CD4-positive, CD25-positive, alpha-beta regulatory T cell (primary cell): Measurements from ENCODE around the gene SRC. TPM values are rescaled to one million over a fixed set of nuclear protein-coding genes. Genes with fewer than 3 reads are reported as not detected.
"Not testable (repeated sequence)": the region's sequence is repeated elsewhere in the genome, so short reads cannot be mapped to it uniquely, and the experiment has no call there.

Experiments used
- ATAC-seq, 2 donors: fragments of 150-1000 bp; cut with Tn5 transposase; one replicate each; pipeline ENCODE4 v1.10.0; 2021; ENCODE audit warnings: low read depth in 2 of 2, moderate number of reproducible peaks in 2 of 2, moderate library complexity in 1 of 2
- DNase-seq, 3 donors: peaks; one replicate each; pipeline versions ENCODE4 v3.0.0 to v3.0.0-alpha.2; 2012 to 2022; ENCODE audit warnings: mixed read lengths in 1 of 3
- H3K27ac ChIP-seq: one replicate; pipeline ENCODE4 v1.7.0; 2013; ENCODE audit warnings: mild to moderate bottlenecking, low read length; ENCODE audit not compliant: insufficient read depth, poor library complexity, severe bottlenecking
- H3K27me3 ChIP-seq: one replicate; pipeline ENCODE4 v1.7.0; 2013; ENCODE audit warnings: low read length; ENCODE audit not compliant: control insufficient read depth, insufficient read depth
- H3K36me3 ChIP-seq: one replicate; pipeline ENCODE4 v1.7.0; 2013; ENCODE audit warnings: mild to moderate bottlenecking, low read length, moderate library complexity; ENCODE audit not compliant: control insufficient read depth, insufficient read depth
- H3K4me1 ChIP-seq: 2 replicates; pipeline ENCODE4 v1.7.0; 2013; ENCODE audit warnings: mild to moderate bottlenecking, low read length; ENCODE audit not compliant: insufficient read depth, control insufficient read depth, poor library complexity, severe bottlenecking
- H3K4me3 ChIP-seq: one replicate; pipeline ENCODE4 v1.7.0; 2013; ENCODE audit warnings: low read depth, mild to moderate bottlenecking, low read length, moderate library complexity
- H3K9me3 ChIP-seq, 2 experiments: 1 replicate in 1 of 2; 2 replicates in 1 of 2; pipeline ENCODE4 v1.7.0; 2013; ENCODE audit warnings: low read length in 2 of 2, mild to moderate bottlenecking in 1 of 2, moderate library complexity in 1 of 2; ENCODE audit not compliant: control insufficient read depth in 2 of 2
- H3K27ac Mint-ChIP-seq, 3 donors: one replicate each; pipeline ENCODE4 v1.8.0; 2020 to 2022; ENCODE audit warnings: mild to moderate bottlenecking in 3 of 3, mixed read lengths in 3 of 3, moderate library complexity in 2 of 3
- H3K27me3 Mint-ChIP-seq: one replicate; pipeline ENCODE4 v1.8.0; 2022; ENCODE audit warnings: mild to moderate bottlenecking, mixed read lengths
- H3K36me3 Mint-ChIP-seq: one replicate; pipeline ENCODE4 v1.8.0; 2020; ENCODE audit warnings: mixed read lengths
- H3K4me1 Mint-ChIP-seq, 4 donors: one replicate each; pipeline ENCODE4 v1.8.0; 2020 to 2022; ENCODE audit warnings: mixed read lengths in 4 of 4, mild to moderate bottlenecking in 1 of 4
- H3K4me3 Mint-ChIP-seq, 4 donors: one replicate each; pipeline ENCODE4 v1.8.0; 2020 to 2022; ENCODE audit warnings: mild to moderate bottlenecking in 4 of 4, mixed read lengths in 4 of 4, moderate library complexity in 3 of 4
- H3K9me3 Mint-ChIP-seq, 7 donors: one replicate each; pipeline ENCODE4 v1.8.0; 2020 to 2022; ENCODE audit warnings: mixed read lengths in 7 of 7, mild to moderate bottlenecking in 3 of 7, moderate library complexity in 2 of 7
- polyA plus RNA-seq, 4 donors: library from polyadenylated mRNA; unstranded; fragments of 300-500 nt; fragmentation: Illumina TruSeq; gene quantifications; one replicate each; pipeline ENCODE4 v1.2.3, GENCODE V29; 2021
- total RNA-seq: library from RNA; stranded (reverse); gene quantifications from one replicate; pipeline ENCODE4 v1.2.3, GENCODE V29; 2022

Gene SRC
- total and polyA plus RNA-seq, 5 donors from 2014 or later: 0.29 to 5.5 (median 0.56) TPM; not detected in 1

DNA sequence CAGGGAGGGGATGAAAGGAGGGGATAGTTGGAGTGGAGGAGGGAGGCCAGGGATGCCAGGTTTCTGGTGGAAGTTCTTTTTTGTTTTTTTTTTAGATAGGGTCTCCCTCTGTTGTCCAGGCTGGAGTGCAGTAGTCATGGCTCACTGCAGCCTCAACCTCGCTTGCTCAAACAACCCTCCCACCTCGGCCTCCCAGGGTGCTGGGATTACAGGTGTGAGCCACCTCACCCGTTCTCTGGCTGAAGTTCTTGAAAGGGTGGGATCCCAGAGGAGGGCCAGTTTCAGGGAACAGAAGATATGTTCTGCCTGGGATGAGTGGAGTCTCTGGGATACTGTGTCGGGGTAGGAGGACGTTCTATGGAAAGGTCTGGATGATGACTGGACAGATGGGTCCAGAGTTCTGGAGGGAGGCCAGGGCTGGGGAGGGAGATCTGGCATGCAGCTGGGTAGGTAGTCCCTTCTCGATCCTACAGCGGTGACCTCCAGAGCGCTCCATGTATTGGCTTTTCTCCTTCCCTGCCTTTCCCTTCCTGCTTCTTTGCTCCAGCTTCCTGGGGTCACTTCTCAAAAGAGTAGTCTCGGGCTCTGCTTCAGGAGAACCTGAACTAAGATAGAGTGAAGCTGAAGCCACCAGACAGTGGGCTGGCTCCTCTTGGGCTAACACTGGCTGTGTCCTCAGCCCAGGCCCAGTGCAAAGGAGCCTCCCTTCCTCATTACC is 12.7 kb upstream of the SRC start:
- H3K27ac ChIP-seq: no peak overlapping the region
- no peak overlapping the region for H3K4me3 ChIP-seq
- H3K4me3 Mint-ChIP-seq: no peak overlapping the region
- ATAC-seq (no peak), DNase-seq (no peak)
- H3K4me1 Mint-ChIP-seq: peaks cover 0 to 19% (median 12%) of the 10 kb centered on the region in 4 donors
- no peaks in the 10 kb centered on the region for H3K4me1 ChIP-seq
- no peaks in the 10 kb centered on the region for H3K36me3 ChIP-seq
- H3K27me3 ChIP-seq: no peaks in the 10 kb centered on the region
- no peaks in the 10 kb centered on the region for H3K9me3 Mint-ChIP-seq
- H3K9me3 ChIP-seq: no peaks in the 10 kb centered on the region
- H3K36me3 Mint-ChIP-seq: no peaks in the 10 kb centered on the region
- H3K27me3 Mint-ChIP-seq: no peaks in the 10 kb centered on the region
- H3K27ac Mint-ChIP-seq: no peak overlapping the region

DNA sequence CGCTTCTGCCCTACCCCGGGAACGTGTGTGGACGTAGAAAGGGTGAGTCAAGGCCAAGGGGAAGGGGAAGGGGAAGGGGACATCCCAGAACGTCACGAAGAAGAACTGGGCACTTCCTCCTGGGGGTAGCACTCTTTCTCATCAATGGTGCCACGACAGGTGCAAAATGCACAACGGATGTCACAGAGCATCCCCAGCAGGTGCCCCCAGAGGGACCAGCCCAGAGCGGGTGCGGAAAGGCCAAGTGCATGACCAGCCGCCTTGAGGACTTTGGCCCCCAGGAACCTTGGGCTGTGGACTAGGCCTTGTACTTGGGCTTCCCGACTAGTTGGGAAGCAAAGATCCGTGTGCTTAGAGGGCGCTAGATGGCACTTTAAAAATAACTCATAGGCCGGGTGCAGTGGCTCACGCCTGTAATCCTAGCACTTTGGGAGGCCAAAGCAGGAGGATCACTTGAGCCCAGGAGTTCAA is 12.1 kb upstream of the SRC start:
- H3K36me3 Mint-ChIP-seq: no peaks in the 10 kb centered on the region
- no peaks in the 10 kb centered on the region for H3K9me3 ChIP-seq
- no peaks in the 10 kb centered on the region for H3K27me3 ChIP-seq
- no peak overlapping the region for H3K27ac ChIP-seq
- no peak overlapping the region for H3K27ac Mint-ChIP-seq
- ATAC-seq (no peak), DNase-seq (no peak)
- H3K27me3 Mint-ChIP-seq: no peaks in the 10 kb centered on the region
- H3K4me1 ChIP-seq: no peaks in the 10 kb centered on the region
- H3K4me3 Mint-ChIP-seq: no peak overlapping the region
- no peaks in the 10 kb centered on the region for H3K9me3 Mint-ChIP-seq
- peaks cover 0 to 19% (median 12%) of the 10 kb centered on the region in 4 donors for H3K4me1 Mint-ChIP-seq
- no peak overlapping the region for H3K4me3 ChIP-seq
- no peaks in the 10 kb centered on the region for H3K36me3 ChIP-seq

DNA sequence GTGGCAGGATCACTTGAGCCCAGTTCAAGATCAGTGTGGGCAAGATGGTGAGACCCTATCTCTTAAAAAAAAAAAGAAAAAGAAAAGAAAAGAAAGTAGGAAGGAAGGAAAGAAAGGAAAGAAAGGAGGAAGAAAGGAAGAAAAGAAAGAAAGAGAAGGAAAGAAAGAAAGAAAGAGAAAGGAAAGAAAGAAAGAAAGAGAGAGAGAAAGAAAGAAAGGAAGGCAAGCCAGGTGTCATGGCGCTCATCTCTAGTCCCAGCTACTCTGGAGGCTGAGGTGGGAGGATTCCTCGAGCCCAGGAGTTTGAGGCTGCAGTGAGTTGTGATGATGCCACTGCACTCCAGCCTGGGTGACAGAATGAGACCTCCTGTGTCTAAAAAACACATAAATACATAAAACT is 11.5 kb upstream of the SRC start:
- H3K4me3 ChIP-seq: no peak overlapping the region
- H3K27me3 Mint-ChIP-seq: no peaks in the 10 kb centered on the region
- no peak overlapping the region for H3K27ac Mint-ChIP-seq
- H3K9me3 ChIP-seq: no peaks in the 10 kb centered on the region
- H3K27ac ChIP-seq: no peak overlapping the region
- ATAC-seq: no peak
- no peaks in the 10 kb centered on the region for H3K36me3 Mint-ChIP-seq
- H3K4me1 ChIP-seq: no peaks in the 10 kb centered on the region
- peak overlapping the region in 1 of 4 donors; percentile 33 for H3K4me3 Mint-ChIP-seq
- peaks cover 0 to 19% (median 12%) of the 10 kb centered on the region in 4 donors for H3K4me1 Mint-ChIP-seq
- DNase-seq: no peak
- H3K27me3 ChIP-seq: no peaks in the 10 kb centered on the region
- H3K36me3 ChIP-seq: no peaks in the 10 kb centered on the region
- no peaks in the 10 kb centered on the region for H3K9me3 Mint-ChIP-seq

DNA sequence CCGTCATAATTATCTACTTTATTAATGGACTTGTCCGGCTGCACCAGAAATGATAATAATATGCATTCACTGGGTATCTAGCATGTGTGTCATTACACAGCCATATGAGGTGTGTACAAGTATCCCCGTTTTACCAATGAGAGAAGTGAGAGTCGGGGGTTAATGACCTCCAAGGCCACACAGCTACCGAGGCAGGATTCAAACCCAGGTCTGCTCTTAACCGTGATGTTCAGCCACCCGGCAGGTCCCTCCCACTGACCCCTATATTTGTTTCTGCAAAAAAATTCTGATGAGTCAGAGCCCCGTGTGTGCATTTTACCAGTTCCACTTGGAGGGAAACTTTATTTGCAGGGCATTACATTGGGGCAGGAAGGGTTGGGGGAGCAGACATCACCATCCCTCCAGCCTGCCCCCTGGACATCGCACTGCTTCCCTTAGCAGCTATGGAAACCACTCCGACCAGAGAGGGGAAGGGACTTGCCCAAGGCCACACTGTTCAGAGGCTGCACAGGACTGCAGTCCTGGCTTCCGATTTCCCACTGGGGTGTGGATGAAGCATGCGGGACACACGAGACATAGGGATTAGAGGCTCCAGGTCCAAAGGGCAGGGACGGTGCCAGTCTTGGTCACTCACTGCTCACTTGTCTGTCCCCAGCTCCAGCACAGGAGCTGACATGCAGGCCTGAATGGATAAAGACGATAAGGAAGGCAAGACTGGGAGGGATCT is 10.1 kb upstream of the SRC start:
- H3K27me3 Mint-ChIP-seq: no peaks in the 10 kb centered on the region

DNA sequence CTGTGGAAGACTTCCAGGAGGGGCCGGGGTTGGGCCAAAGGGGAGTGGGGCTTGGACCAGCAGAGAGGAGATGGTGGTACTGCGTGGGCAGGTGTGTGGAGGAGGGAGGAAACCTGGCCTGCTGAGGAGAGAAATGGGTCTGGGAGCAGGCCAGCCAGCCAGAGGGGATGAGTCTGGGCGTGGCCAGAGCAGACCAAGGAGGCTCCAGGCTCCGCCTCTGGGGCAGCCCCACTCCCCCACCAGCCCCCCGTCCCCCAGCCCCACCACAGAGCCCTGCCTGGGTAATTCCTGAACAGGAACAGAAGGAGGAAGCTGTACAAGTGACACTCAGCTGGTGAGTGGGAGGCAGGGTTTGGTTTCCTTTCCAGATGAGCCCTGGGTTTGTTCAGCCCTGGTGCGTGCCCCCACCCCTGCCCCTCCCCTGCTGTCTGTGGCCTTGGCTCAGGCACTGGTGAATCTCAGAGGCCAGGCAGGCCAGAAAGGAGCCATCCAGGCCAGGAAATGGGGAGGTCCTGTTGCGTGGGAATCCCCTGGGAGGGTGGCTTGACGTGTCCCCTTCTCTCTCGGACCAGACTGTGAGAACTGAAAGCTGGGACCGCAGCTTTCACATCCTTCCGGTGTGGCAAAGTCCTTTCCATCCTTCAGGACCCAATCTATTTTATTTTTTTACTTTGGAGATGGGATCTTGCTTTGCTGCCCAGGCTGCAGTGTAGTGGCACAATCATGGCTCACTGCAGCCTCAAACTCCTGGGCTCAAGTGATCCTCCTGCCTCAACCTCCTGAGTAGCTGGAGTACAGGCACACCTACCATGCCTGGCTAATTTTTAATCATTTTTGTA is 9.4 kb upstream of the SRC start:
- no peaks in the 10 kb centered on the region for H3K36me3 ChIP-seq
- DNase-seq: peak in 1 of 3 donors; percentile 26
- Mint-ChIP-seq H3K9me3 (no peaks in the 10 kb centered on the region), H3K36me3 (no peaks in the 10 kb centered on the region), H3K27me3 (no peaks in the 10 kb centered on the region), H3K27ac (peak overlapping the region in 2 of 3 donors; percentile 39 to 70), H3K4me1 (peaks cover 0 to 19% (median 12%) of the 10 kb centered on the region in 4 donors), H3K4me3 (no peak overlapping the region)
- H3K4me3 ChIP-seq: no peak overlapping the region
- no peaks in the 10 kb centered on the region for H3K27me3 ChIP-seq
- no peaks in the 10 kb centered on the region for H3K9me3 ChIP-seq
- H3K27ac ChIP-seq: no peak overlapping the region
- no peaks in the 10 kb centered on the region for H3K4me1 ChIP-seq
- peak; percentile 62 to 70 for ATAC-seq

More for the DNA sequence above, 10.1 kb upstream of the SRC start:
- H3K27ac Mint-ChIP-seq: peak overlapping the region in 1 of 3 donors; percentile 70
- no peak for DNase-seq
- Histone ChIP-seq H3K36me3 (no peaks in the 10 kb centered on the region), H3K27me3 (no peaks in the 10 kb centered on the region), H3K4me3 (no peak overlapping the region), H3K9me3 (no peaks in the 10 kb centered on the region), H3K4me1 (no peaks in the 10 kb centered on the region), H3K27ac (no peak overlapping the region)
- H3K36me3 Mint-ChIP-seq: no peaks in the 10 kb centered on the region
- peaks cover 0 to 19% (median 12%) of the 10 kb centered on the region in 4 donors for H3K4me1 Mint-ChIP-seq
- ATAC-seq: no peak
- peak overlapping the region in 1 of 4 donors; percentile 28 for H3K4me3 Mint-ChIP-seq
- H3K9me3 Mint-ChIP-seq: no peaks in the 10 kb centered on the region

DNA sequence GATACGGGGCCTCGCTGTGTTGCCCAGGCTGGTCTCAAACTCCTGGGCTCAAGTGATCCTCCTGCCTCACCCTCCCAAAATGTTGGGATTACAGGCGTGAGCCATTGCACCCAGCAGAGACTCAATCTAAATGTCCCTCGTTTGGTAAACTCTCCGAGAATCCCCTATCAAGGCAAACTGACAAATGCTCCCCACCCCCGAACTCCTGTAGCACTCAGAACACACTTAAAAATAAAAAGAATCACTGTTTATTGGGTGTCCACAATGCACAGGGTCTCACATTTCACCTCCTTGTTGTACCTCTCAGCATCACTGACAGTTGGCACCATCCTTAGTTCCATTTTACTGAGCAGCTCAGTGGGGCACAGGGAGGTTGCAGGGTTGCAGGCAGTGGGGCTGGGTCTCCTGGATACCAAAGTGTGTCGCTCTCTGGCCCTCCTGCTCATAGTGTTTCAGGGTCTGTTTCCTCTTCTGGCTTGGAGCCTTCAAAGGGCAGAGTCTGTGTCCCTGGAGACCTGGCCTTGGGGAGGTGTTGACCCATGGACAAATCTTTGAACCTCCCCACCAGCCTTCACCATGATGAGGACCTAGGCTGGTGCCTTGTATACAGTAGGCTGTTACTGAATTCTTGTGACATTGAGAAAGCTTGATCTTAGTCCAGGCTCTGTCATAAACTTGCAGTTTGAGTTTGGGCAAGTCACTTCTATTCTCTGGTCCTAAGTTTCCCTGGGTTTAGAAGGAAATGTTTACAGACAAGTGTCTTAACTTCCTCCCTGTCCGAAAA is 8.5 kb upstream of the SRC start:
- Mint-ChIP-seq H3K27me3 (no peaks in the 10 kb centered on the region), H3K36me3 (no peaks in the 10 kb centered on the region), H3K4me1 (peaks cover 0 to 19% (median 12%) of the 10 kb centered on the region in 4 donors), H3K27ac (peak overlapping the region; percentile 14 to 59 (median 39)), H3K9me3 (no peaks in the 10 kb centered on the region), H3K4me3 (no peak overlapping the region)
- no peaks in the 10 kb centered on the region for H3K4me1 ChIP-seq
- H3K9me3 ChIP-seq: no peaks in the 10 kb centered on the region
- no peak overlapping the region for H3K27ac ChIP-seq
- no peak overlapping the region for H3K4me3 ChIP-seq
- no peaks in the 10 kb centered on the region for H3K27me3 ChIP-seq
- no peak for ATAC-seq
- DNase-seq: no peak
- no peaks in the 10 kb centered on the region for H3K36me3 ChIP-seq

DNA sequence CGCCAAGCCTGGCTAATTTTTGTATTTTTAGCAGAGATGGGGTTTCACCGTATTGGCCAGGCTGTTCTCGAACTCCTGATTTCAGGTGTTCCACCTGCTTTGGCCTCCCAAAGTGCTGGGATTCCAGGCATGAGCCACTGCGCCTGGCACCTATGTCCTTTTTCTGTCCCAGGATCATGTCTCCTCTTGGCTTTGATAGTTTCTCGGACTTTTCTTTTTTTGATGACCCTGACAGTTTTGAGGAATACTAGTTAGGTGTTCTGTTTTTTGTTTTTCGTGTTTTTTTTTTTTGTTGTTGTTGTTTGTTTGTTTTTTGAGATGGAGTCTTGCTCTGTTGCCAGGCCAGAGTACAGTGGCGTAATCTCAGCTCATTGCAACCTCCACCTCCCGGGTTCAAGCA is 7.6 kb upstream of the SRC start:
- peaks cover 0 to 19% (median 12%) of the 10 kb centered on the region in 4 donors for H3K4me1 Mint-ChIP-seq
- H3K9me3 Mint-ChIP-seq, H3K27ac ChIP-seq, H3K36me3 Mint-ChIP-seq, H3K4me1 ChIP-seq, H3K27me3 ChIP-seq, H3K27ac Mint-ChIP-seq, H3K4me3 ChIP-seq, DNase-seq, H3K9me3 ChIP-seq, ATAC-seq, H3K36me3 ChIP-seq, H3K27me3 Mint-ChIP-seq, H3K4me3 Mint-ChIP-seq: not testable (repeated sequence)
